ENCODE measurements around the gene HGD.

The HGD gene

DNA sequence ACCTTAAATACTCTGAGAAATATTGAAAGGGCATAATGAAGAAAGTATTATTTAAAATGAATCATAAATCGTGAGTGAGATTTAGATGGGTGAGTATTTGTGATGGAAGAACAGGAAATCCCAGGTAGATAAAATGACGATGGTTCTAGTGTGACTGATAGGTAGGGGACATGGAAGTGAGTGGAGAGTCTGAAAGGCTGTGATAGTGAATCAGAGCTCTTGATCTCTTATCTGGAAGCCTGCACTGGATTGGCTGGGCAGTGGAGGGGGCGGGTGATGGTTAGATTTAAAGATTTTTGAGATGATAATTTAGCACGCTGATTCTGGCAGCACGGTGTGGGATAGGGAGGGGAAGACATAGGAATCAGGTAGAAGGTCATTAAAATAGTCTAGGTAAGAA lies 20.1 kb downstream of the HGD start:
- H3K4me3 ChIP-seq (replicated peaks; ENCODE audit: low read depth, low read length), result no peak overlapping the region
- TF ChIP-seq, protein P1, sequence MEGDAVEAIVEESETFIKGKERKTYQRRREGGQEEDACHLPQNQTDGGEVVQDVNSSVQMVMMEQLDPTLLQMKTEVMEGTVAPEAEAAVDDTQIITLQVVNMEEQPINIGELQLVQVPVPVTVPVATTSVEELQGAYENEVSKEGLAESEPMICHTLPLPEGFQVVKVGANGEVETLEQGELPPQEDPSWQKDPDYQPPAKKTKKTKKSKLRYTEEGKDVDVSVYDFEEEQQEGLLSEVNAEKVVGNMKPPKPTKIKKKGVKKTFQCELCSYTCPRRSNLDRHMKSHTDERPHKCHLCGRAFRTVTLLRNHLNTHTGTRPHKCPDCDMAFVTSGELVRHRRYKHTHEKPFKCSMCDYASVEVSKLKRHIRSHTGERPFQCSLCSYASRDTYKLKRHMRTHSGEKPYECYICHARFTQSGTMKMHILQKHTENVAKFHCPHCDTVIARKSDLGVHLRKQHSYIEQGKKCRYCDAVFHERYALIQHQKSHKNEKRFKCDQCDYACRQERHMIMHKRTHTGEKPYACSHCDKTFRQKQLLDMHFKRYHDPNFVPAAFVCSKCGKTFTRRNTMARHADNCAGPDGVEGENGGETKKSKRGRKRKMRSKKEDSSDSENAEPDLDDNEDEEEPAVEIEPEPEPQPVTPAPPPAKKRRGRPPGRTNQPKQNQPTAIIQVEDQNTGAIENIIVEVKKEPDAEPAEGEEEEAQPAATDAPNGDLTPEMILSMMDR (IDR thresholded peaks at IDR 0.05; ENCODE audit: low read length, missing control alignments), result no peak
- no peak for DNase-seq (ENCODE audit: low read depth)

GRCh38 chr3:120661106-120661905 lies 20.7 kb downstream of the HGD start:
- peak; percentile 31 for DNase-seq (ENCODE audit: low read depth)
- TF ChIP-seq, protein P1 (IDR thresholded peaks at IDR 0.05; ENCODE audit: low read length, missing control alignments), result no peak
- H3K4me3 ChIP-seq (replicated peaks; ENCODE audit: low read depth, low read length), result no peak overlapping the region

DNA sequence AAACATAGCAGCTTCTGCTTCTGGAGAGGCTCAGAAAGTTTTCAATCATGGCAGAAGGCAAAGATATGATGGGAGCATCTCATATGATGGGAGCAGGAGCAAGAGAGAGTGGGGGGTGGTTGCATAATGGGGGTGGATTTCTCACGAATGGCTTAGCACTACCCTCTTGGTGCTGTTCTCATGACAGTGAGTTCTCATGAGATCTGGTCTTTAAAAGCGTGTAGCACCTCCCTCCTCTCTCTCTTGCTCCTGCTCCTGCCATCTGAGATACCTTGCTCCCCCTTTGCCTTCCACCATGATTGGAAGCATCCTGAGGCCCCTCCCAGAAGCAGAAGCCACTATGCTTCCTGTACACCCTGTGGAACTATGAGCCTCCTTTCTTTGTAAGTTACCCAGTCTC lies 22.2 kb downstream of the HGD start:
- TF ChIP-seq, protein P1 (IDR thresholded peaks at IDR 0.05; ENCODE audit: low read length, missing control alignments), result no peak
- H3K4me3 ChIP-seq (replicated peaks; ENCODE audit: low read depth, low read length), result no peak overlapping the region
- DNase-seq (ENCODE audit: low read depth), result no peak

DNA sequence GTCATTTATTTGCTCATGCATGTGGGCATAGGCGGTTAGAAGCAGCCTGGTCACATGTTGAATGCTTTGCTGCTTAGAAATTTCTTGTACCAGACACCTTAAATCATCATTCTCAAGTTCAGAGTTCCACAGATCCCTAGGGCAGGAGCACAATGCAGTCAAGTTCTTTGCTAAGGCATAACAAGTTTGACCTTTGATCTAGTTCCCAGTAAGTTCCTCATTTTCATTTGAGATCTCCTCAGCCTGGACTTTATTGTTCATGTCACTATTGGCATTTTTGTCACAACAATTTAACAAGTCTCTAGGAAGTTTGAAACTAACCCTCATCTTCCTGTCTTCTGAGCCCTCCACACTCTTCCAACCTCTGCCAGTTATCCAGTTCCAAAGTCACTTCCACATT lies 22.8 kb downstream of the HGD start:
- H3K4me3 ChIP-seq (replicated peaks; ENCODE audit: low read depth, low read length), result no peak overlapping the region
- TF ChIP-seq, protein P1 (IDR thresholded peaks at IDR 0.05; ENCODE audit: low read length, missing control alignments), result no peak
- DNase-seq (ENCODE audit: low read depth), result no peak

- no peak for DNase-seq (ENCODE audit: low read depth)
- TF ChIP-seq, protein P1 (IDR thresholded peaks at IDR 0.05; ENCODE audit: low read length, missing control alignments), result no peak
- no peak overlapping the region for H3K4me3 ChIP-seq (replicated peaks; ENCODE audit: low read depth, low read length)
Observed at GRCh38 chr3:120652896-120653545, 29.0 kb downstream of the HGD start.

GRCh38 chr3:120652281-120652680 lies 29.8 kb downstream of the HGD start:
- TF ChIP-seq, protein P1 (IDR thresholded peaks at IDR 0.05; ENCODE audit: low read length, missing control alignments), result no peak

More at GRCh38 chr3:120652281-120652680, 29.8 kb downstream of the HGD start:
- no peak overlapping the region for H3K4me3 ChIP-seq (replicated peaks; ENCODE audit: low read depth, low read length)
- DNase-seq (ENCODE audit: low read depth), result no peak
